ENCODE data around the gene CSTPP1.
"Not testable (repeated sequence)": the region's sequence is repeated elsewhere in the genome, so short reads cannot be mapped to it uniquely, and the experiment has no call there.

Gene CSTPP1

DNA sequence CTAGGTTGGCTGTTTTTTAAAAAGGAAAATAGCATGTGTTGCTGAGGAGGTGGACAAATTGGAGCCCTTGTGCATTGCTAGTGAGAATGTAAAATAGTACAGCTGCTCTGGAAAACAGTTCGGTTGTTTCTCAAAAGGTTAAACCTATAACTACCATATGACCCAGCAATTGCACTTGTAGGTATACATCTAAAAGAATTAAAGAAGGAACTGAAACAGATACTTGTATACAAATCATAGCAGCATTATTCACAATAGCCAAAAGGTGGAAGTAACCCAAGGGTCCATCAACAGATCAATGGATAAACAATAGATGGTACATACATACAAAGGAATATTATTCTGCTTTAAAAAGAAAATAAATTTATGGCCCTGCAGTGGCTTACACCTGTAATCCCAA is 111.4 kb downstream of the CSTPP1 start:
- DNase-seq (ENCODE audit: low read depth in 2 of 2), result no peak

DNA sequence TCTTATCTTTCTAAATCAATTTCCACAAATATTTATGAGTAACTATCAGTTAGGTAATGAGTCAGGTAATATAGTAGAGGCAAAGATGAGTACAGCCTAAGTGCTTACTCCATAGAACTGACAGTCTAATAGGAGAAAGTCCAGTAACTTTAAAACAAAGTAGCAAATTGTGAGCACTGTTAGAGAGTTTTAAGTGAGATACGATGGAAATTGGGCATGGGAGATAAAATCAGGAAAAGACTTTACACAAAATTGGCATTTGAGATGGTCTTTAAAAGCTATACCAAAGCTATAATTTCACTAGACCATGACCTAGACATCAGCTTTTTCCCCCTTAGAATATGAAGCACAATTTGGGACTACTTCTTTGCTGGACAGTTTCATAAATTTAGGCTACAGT is 113.7 kb downstream of the CSTPP1 start:
- no peak for DNase-seq (ENCODE audit: low read depth in 2 of 2)

- no peak for DNase-seq (ENCODE audit: low read depth in 2 of 2)
Observed at GRCh38 chr11:47051217-47051616, 114.7 kb downstream of the CSTPP1 start.

DNA sequence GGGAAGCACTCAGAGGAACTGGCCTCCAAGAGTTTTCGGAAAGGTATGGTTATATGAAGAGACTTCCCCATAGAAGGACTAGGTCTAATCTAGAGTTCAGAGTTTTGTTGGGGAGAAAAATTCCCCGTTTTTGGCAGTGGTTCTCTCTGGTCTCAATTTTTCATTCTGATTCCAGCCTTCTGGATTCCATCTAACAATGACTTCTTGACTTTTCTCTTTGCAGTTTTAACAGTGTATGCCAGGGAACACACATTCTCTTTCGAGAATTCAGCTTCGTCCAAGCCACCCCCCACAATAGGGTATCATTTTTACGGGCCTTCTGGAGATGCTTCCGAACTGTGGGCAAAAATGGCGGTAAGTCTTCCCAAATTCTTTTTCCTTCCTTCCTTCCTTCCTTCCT is 115.6 kb downstream of the CSTPP1 start:
- no peak for DNase-seq (ENCODE audit: low read depth in 2 of 2)

DNA sequence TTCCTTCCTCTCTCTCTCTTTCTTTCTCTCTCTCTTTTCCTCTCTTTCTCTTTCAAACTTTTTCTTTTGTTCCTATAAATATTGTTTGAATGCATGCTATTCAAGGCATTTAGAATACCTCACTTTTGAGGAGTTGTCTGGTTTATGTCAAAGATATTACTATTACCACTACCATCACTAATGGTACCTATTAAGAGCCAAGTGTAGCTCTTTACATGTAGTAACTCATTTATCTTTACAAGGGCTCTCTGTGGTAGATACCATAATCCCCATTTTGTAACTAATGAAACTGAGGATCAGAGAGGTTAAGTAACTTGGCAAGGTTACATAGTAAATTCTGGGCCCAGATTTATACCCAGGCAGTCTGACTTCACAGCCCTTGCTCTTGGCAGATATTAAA is 116.0 kb downstream of the CSTPP1 start:
- DNase-seq (ENCODE audit: low read depth in 2 of 2), result no peak

GRCh38 chr11:47055534-47055933 is 119.0 kb downstream of the CSTPP1 start:
- DNase-seq (ENCODE audit: low read depth in 2 of 2), result no peak

GRCh38 chr11:47056261-47056915 is 119.8 kb downstream of the CSTPP1 start:
- DNase-seq (ENCODE audit: low read depth in 2 of 2), result no peak

GRCh38 chr11:47057365-47057764 is 120.8 kb downstream of the CSTPP1 start:
- DNase-seq (ENCODE audit: low read depth in 2 of 2), result no peak

DNA sequence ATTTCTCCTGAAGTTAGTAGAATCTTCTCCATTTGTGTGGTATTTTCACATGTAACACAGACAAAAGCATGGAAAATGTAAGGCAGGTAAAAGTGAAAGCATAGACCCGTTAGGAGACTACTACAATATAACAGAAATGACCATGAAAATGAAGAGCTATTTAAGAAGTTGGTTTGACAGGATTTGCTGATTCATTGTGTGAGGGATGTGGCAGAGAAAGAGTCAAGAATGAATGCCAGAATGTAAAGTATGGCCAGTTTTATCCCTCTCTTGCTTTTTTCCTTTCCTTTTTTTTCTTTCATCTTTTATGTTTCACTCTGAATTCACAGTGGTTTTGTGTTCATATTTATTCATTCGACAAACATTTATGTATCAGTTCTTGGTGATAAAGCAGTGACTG is 124.2 kb downstream of the CSTPP1 start:
- DNase-seq (ENCODE audit: low read depth in 2 of 2), result no peak

DNA sequence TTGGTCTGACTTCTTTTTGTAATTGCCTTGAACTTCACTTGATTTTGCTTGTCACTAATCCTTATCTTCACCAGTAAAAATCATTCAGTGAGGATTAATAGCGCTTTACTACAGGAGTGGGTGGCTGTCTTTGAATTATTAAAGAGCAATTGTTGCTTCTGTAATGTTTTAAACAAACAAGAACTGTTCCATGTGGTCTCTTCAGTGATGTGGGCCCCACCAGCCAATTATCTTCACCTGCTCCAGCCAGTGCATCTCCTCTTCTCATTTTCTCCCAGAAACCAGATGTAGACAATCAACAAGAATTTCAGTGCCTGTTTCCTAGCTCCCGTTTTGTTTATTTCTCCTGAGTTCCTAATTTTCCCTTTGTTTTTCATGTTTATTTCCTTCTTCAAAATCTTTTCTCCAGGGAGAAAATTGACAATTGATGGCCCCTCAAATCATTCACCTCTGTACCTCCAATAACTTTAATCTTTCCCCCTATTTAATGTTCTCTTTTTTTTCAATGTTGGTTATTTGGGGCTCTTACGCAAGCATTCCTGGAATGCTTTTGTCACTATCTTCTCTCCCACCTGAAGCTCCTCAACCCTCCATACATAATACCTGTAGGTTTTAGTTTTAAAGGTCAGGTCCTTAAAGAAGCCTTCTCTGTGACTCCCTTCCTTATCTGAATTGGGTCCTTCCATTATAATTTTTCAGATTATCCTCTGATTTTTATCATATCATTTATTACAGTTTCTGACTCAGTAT is 125.0 kb downstream of the CSTPP1 start:
- DNase-seq (ENCODE audit: low read depth in 2 of 2), result no peak

- no peak for DNase-seq (ENCODE audit: low read depth in 2 of 2)
Observed at GRCh38 chr11:47062736-47063135, 126.2 kb downstream of the CSTPP1 start.

- no peak for DNase-seq (ENCODE audit: low read depth in 2 of 2)
Observed at GRCh38 chr11:47067401-47067800, 130.8 kb downstream of the CSTPP1 start.

DNA sequence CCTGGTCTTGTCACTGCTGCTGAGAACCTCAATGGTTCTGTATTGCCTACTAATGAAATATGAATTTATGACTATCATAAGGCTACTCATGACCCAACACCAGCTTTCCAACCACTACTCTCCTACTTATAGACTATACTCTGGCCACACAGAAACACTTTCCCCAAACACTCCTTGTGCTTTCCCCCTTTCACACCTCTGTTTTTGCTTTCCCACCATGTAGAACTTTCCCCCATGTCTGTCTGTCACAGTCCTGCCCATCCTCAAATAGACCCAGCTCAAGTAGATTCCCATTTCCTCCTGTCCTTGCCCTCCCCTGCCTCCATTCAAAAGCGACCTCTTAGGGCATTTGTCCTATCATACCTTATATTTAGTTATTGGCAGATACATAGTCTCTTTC is 134.2 kb downstream of the CSTPP1 start:
- DNase-seq (ENCODE audit: low read depth in 2 of 2), result no peak

DNA sequence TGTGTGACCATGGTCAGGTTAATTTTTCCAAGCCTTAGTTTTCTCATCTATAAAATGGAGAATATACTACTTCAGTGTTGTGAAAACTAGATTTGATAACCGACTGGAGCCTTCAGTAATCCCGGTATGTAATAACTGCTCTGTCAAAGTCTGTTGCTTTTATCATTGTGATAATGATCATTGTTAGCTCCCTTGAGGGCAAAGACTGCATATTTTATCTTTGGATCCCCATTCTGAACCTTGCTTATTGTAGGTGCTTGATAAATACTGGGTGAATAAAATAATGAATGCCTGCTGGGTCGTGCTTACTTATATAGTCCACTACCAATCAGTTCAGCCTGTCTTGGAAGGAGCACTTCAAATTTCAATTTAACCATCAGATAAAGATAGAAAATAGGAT is 134.8 kb downstream of the CSTPP1 start:
- DNase-seq (ENCODE audit: low read depth in 2 of 2), result no peak

- no peak for DNase-seq (ENCODE audit: low read depth in 2 of 2)
Observed at GRCh38 chr11:47071791-47072261, 135.3 kb downstream of the CSTPP1 start.

- no peak for DNase-seq (ENCODE audit: low read depth in 2 of 2)
Observed at GRCh38 chr11:47078751-47079521, 142.4 kb downstream of the CSTPP1 start.

- not testable (repeated sequence) for DNase-seq (ENCODE audit: low read depth in 2 of 2)
Observed at GRCh38 chr11:47080775-47081174, 144.2 kb downstream of the CSTPP1 start.

DNA sequence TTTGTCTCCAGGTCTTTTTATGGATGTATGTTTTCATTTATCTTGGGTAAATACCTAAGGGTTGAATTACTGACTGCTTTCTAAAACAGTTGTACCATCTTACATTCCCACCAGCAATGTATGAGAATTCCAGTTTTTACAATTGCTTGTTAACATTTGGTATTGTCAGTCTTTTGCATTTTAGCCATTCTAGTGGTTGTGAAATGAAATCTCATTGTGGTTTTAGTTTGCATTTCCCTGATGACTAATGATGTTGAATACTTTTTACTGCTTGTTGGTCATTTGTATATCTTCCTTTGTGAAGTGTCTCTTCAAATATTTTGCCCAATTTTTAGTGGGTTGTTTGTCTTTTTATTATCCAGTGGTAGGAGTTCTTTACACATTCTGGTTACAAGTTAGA is 147.4 kb downstream of the CSTPP1 start:
- no peak for DNase-seq (ENCODE audit: low read depth in 2 of 2)

- DNase-seq (ENCODE audit: low read depth in 2 of 2), result no peak
Observed at GRCh38 chr11:47087801-47088200, 151.2 kb downstream of the CSTPP1 start.

GRCh38 chr11:47093541-47093940 is 157.0 kb downstream of the CSTPP1 start:
- DNase-seq (ENCODE audit: low read depth in 2 of 2), result no peak

DNA sequence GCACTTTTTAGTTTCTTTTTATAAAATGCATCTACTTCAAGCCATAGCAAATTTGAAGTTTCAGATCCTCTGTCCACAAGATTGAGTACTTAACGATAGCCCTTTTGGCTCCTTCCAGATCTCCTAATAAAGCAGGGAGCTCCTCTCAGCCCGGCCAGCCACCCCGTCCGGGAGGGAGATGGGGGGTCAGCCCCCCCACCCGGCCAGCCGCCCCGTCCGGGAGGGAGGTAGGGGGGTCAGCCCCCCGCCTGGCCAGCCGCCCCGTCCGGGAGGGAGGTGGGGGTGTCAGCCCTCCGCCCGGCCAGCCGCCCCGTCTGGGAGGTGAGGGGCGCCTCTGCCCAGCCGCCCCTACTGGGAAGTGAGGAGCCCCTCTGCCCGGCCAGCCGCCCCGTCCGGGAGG is 160.3 kb downstream of the CSTPP1 start:
- DNase-seq (ENCODE audit: low read depth in 2 of 2), result not testable (repeated sequence)

DNA sequence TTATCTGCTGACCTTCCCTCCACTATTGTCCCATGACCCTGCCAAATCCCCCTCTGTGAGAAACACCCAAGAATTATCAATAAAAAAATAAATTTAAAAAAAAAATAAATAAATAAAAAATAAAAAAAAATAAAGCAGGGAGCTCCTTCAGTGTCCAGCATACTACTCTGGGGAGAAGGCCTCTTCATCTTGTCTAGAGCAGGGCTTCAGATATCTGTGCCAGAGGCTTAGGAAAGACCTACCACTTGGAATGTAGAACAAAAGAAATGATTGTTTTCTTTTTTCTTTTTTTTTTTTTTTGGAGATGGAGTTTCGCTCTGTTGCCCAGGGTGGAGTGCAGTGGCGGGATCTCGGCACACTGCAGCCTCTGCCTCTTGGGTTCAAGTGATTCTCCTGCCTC is 161.7 kb downstream of the CSTPP1 start:
- not testable (repeated sequence) for DNase-seq (ENCODE audit: low read depth in 2 of 2)

All from stimulated activated CD8-positive, alpha-beta memory T cell treated with anti-CD3 and anti-CD28 coated beads, Interleukin-2, amount 100 ng/mL, for 1 hour (primary cell).